ENCODE data around the gene PUS7L.

- TF ChIP-seq POLR2A (IDR thresholded peaks at IDR 0.05) (no peak), CTCF (IDR thresholded peaks at IDR 0.05) (no peak)
Observed at GRCh38 chr12:43723134-43723533, 35.5 kb downstream of the PUS7L start.
